NCI-H146 (cell line): ENCODE data around the gene LEF1.

Experiments
- DNase-seq: peaks from one replicate; lab custom pipeline; 2025; lab: John Stamatoyannopoulos, UW

Gene LEF1

DNA sequence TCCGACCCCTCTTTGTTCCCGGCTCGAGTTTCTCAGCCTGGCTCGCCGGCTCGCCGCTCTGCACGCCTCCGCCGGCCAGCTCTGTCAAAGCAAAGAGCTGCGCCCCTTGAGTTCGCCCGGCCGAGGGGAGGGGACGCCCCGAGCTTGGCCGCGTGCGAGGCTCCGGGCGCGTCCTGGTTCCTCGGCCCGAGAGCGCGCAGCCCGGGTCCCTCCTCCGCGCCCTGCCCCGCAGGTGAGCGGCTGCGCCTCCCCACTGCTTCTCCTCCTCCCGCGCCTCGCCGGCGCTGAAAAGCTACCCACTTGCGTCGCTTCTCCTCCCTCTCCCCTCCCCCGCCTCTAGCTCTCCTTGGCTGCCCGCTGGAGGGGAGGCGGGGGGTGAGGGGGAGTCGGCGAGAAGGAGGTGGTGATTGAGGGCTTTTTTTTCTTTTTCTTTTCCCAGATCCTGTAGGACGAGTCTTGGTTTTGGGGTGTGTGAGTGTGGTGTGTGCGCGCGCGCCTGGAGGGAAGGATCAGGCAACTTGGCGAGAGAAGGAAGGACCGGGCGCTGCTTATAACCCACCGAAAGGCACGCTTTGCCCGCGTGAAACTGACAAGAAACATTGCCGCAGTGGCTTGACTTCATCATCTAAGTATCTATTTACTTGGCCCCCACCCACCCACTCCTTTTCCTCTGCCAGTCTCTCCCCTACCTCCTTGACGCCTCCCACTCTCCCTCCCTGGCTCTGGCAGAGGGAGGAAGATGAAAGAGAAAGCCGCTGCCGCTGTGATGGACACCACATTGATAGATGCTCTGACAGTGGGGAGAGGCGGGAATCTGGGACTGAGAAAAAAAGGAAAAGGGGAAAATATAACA lies at the start of gene LEF1:
LEF1 (minus strand) TSS at position 262 of the 853 bp plus-strand sequence. CDS start 1,165 bp downstream, outside the sequence.
- peak; percentile 57 for DNase-seq

DNA sequence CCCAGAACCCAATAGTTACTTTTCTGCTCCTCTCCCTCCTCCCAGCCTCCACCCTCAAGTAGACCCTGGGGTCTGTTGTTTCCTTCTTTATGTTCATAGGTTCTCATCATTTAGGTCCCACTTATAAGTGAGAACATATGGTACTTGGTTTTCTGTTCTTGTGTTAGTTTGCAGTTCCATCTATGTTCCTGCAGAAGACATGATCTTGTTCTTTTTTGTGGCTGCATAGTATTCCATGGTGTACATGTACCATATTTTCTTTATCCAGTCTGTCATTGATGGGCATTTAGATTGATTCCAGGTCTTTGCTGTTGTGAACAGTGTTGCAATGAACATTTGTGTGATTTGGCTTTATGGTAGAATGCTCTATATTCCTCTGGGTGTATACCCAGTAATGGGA lies 47.8 kb upstream of the LEF1 start:
- no peak for DNase-seq

DNA sequence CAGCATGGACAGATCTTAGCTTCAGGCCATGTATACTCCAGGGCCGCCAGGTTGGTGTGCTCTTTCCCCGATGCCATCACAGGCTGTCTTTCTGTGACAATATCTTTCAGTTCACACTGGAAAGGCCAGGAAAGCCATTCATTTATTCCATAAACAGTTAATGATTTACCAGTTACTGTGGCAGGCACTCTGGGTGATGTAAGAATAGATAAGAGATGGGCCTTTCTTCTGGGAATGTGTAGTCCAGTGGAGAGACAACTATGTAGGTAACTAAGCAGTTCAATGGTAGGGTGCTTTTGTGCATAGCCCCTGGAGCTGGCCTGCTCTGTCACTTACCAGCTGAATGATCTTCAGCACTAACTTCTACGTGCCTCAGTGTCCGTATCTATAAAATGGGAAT lies 46.3 kb upstream of the LEF1 start:
- no peak for DNase-seq

DNA sequence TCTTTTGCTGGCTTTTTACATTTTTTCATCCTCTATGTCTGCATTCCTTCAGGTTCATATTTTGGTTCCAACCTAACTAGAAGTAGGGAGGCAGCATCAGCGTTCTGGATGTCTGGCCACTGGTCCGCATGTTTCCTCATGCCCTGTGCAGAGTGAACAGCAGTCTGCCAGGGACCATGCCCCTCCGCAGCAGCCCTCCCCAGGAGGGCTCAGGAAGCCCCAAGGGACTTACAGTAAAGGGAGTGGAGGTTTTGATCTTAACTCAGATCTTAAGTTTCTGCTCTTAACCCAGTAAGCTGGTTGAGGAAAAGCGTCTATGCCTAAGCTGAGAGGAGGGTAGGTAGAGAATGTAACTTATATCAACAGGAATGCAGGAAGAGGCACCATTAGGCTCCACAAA lies 45.0 kb upstream of the LEF1 start:
- no peak for DNase-seq

DNA sequence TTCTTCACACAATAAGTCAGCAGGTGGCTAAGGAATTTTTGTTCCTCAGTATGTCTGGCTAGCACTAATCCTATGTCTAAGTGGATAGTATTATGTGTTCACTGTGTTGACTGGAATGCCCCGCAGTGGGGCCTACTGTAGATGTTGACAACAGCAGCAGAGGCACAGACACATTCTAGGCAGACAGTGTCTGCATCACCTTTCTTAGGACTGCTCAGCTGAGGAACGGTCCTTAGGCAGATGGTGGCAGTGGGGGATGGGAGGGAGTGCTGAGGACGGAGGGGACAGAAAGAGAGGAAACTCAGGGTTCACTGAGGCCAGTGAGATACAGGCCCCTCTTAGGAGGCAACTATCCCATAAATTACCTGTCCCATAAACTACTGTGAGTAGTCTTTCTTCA lies 44.6 kb upstream of the LEF1 start:
- DNase-seq = no peak

DNA sequence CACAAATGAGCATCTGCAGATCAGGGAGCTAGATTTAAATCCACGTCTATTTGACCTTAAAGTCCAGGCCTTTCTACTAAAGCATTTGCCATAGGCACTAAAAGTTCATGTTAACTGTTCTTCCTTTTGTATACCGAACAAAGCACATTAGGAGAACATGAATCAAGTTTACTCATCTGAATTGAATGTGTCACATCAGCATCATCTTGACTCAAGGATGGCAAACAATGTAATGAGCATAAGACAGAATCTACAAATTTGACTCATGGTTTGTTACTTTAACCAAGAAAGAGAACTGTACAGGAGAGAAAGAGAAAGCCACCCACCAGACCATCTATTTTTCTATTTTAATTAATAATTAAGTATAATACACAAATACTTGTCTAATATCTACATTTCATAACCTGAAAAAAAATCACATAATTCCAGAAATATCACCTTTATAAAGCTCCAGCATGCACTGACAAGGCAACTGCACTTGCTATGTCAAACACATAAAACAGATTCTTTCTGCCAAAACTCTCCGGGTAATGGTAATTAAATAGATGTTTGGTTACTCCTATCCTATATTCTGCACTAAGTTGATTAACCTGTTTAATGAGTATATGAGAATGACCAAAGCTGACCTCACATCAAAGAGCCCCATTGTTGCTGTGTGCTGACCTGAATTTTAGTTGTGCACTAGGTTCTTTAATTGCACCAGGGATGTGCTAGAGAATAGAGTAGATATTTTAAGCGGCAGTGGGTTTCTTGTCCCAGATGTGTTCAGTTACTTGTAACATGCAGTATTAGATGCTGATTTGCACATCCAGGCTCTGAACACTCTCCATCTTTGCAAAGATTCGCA lies 42.5 kb upstream of the LEF1 start:
- DNase-seq = no peak

DNA sequence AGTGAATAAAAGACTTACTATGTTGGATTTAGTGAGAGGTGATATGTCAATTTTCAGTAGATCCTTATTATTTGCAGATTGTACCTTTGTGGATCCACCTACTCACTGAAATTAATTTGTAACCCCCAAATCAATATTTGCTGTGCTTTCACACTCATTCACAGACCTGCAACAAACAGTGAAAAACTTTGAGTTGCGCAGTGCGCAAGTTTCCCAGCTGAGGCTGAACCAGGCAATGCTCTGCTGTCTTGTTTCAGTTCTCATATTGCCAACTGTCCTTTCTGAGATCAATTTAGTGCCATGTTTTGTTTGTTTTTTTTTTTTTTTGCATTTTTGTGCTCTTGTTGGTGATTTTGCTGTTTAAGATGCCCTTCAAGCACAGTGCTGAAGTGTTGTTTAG lies 40.8 kb upstream of the LEF1 start:
- DNase-seq = no peak

DNA sequence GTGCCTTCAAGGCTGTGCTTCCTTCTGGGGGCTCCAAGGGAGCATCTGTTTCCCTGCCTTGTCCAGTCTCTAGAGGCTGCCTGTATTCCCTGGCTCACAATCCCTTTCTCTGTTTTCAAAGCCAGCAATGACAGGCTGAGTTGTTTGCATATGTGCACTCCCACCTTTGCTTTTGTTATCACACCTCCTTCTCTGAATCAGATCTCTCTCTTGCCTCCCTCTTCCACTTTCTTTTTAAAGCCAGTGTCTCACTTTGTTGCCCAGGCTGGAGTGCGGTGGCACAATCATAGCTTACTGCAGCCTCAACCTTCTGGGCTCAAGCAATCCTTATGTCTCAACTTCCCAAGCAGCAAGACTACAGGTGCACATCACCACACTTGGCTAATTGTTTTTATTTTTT lies 37.1 kb upstream of the LEF1 start:
- no peak for DNase-seq

DNA sequence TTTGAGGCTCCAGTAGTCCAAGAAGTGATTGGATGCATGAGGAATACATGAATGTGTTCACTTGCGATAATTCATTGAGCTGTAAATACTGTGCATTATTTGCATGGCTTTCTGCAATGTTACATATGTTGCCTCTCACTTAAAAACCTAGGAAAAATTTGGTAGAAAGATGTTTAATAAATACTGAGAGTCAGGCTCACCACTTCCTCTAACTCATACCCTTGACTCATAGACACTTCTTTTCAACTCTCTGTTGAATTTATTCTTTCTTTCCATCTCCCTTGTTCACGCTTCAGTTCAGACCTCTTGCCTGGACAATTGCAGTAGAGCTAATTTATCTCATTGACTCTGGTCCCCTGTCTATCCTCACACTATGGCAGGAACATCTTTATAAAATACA lies 35.8 kb upstream of the LEF1 start:
- no peak for DNase-seq

DNA sequence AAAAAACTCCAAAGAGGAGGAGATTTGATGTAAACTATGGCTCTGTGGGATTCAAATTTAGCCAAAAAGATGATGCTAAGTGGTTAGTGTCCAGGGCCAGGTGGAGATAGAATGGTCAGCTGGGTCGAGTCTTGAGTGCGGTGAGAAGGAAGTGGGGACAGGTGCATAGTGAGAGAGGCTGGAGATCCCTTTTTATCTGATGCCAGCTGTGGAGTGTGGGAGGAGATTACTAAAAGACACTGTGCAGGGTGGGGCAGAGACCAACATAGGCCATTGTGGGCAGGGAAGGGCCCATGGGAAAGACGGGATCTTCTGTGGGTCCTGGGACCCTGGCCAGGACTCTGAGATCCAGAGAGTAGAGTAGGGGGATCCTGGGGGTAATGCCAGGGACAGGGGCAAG lies 34.6 kb upstream of the LEF1 start:
- DNase-seq = no peak

DNA sequence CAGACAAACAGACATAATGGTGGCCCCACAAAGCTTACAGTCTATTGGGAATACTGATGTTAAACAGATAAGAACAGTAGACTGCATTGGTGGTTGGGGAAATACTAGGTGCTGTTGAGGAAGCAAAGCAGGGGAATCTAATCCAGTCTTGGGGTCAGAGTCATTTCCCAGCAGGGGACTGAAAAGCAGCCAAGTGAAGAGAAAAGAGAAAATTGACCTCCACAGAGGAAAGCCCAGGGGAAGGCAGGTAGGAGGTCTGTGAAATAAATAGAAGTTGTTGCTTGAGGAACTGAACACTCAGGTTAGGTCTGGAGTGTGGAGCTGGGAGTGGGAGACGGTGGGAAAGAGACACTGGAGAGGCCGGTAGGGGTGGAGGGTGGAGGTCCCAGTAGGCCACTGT lies 33.0 kb upstream of the LEF1 start:
- DNase-seq = no peak

DNA sequence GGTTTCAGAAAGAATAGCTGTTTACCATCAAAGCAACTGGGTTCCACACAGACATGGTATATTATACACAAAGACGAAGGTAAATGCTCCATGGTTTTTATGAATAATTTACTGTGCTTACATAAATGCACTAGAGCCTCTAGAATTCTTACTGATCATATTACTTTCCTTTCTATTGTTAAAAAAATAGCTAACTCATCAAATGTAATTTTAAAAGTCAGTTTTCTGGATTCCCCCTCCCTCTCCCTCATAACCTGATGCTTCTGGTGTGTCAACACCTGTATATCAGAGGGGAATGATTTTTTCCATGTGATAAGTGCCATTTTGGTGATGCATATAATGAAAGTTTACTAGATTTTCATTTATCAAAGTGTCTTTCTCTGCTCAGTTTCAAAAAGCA lies 31.1 kb upstream of the LEF1 start:
- DNase-seq = no peak

DNA sequence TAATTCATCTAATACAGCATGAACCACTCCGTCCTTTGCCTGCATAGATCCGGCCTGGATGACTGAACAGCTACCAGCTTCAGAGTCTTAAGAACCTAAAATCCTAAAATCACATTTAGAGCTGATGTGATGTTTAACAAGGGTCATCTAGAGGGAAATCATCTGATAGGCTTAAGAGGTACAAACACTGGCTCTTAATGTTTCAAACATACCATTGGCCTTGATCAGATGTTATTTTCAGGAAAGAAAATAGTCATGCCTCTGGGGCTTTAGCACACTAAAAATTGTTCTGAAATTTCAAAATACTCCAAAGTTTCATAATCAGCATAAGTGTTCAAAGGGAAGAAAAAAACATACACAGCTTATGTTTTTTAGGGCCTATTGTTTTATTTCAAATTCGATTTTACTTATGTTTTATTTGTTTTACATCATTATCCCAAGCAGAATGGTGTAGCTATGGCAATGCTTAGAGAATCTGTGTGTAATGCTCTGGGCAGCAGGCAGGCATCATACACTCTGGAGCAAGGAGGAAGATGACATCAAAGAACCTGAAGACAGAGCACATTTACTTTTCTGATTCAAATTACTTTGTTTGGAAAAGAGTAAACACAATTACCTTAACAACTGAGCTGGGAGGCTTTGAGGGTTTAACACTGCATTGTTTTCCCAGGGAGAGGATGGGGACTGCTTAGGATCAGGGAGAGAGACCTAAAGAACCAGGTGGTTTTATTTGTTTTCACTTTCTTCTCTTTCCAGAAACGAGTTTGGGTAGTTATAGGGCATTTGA lies 25.3 kb upstream of the LEF1 start:
- peak; percentile 5 for DNase-seq

DNA sequence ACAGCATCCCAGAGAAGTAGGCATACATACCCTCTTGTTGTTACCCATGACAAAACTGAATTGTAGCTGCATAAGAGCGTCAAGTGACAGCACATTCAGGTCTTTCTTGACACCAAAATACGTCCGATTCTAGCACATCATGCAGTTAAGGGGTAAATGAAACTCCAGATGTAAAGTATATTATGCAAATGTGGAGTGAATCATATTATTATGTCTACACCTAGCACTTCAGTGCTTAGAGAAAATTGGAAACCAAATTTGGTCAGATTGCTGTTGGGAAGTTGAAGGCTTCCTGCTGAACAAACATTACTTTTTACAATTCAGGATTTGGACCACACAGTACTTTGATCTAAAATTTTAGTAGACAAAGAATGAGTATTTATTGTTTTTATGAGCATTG lies 24.2 kb upstream of the LEF1 start:
- DNase-seq = no peak

DNA sequence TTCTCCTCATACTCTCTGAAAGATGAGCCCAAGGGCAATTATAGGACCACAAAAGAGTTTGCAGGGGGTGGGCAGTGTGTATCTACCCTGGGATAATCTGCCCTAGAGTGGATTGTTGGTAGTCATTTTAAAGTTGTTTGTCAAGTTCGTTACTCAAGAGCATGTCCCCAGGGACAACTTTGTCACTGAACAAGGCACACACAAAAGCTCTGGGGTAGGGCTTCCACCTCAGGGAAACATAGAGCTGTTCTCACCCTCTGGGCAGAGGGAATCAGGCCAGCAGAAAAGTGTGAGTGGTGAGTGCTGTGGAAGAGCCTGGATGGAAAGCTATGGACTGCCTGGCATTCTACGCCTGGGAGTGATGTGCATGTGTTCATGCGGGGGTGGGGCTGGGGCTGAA lies 23.3 kb upstream of the LEF1 start:
- DNase-seq = no peak

DNA sequence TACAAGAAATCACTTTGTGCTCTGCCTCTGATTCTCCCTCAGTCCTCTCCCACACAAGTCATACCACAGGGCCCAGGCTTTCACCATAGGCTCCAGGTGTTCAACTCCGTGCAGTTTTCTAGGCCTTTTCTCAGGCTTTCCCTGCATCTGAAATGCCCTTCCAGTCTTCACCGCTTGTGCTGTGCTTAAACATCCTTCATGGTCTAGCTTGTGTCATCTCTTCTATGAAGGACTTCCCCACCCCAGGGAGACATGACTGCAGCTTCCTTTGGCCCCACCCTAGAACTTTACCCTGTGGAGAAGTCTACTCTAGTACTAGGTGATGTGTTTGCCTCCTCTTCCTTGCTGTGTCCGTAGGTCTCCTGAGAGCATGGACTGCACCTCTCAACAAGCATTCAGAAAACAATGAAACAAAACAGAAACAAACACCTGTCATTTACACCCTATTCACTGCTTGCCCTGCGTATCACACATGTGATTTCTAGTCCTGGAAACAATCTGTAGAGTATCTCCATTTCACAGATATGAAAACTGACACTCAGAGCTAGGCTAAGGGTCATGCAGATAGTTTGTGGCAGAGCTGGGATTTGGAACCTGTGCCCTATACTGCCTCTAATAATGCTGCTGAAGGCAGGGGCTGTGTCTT lies 22.7 kb upstream of the LEF1 start:
- no peak for DNase-seq

DNA sequence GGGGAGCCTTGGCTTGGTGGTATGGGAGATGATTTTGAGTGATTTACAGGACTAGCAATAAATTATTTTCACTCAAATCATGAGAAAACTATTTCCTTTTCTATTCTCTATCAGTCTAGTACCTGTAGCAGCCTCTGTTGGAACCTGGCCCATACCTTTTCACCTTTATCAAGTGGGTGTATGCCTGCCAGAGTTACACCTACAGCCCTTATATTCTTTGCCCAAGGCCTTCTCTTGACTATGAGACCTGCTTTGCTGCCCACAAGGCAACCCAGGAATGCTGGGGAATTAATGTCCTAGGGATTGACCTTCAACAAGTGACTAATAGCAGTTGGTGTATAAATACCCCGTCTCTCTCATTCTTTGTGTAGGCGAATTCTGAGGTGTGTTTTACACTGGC lies 20.0 kb upstream of the LEF1 start:
- no peak for DNase-seq

DNA sequence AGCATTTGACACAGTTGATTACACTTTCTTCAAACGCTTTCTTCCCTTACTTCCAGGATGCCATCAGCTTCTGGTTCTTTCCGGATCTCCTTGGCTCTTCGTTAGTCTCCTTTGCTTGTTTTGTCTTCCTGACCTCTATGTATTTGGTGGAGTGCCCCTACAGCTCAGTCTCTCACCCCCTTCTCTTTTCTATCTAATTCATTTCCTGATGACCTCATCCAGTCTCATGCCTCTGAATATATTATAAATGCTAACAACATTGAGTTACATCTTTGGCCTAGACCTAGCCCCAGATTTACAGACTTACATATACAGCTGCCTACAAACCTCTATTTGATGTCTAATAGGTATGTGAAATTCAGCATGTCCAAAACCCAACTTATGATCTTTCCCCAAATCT lies 16.5 kb upstream of the LEF1 start:
- no peak for DNase-seq

DNA sequence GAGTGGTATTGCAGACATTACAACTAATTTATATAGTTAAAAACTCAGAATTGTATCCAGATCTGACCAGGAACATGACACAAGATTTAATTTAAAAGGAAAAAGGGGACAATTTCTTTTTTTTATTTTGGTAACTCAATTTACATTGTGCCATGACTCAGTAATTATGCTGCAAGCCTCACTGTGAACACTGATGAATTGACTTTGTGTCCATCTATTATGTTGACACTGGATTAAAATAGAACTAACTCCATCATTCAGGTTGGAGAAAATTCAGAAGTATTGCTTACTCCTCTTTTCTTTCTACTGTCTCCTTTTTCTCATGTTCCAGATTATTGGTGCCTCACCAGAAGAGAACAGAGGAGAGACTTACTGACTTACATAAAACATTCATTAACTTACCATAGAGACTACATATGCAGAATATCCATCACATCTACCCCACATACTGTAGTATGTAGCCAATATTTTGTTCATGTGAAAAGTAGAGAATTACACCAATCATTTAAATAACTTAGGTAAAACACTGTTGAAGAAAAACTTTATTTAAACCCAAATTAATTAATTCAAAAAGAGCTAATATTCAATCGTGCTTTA lies 15.8 kb upstream of the LEF1 start:
- no peak for DNase-seq

DNA sequence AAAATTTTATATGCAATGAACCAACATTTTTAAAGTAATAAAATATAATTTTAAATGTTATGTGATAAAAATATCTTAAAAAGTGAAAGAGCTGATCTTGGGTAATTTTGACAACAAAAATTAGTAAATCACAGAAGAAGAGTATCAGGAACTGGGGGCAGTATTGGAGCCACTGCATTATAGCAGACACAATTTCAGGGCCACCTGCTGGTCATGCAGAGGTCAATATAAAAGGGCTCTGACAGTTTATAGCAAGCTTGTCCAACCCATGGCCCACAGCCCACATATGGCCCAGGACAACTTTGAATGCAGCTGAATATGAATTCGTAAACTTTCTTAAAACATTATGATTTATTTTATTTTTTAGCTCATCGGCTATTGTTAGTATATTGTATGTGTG lies 13.0 kb upstream of the LEF1 start:
- DNase-seq = no peak

DNA sequence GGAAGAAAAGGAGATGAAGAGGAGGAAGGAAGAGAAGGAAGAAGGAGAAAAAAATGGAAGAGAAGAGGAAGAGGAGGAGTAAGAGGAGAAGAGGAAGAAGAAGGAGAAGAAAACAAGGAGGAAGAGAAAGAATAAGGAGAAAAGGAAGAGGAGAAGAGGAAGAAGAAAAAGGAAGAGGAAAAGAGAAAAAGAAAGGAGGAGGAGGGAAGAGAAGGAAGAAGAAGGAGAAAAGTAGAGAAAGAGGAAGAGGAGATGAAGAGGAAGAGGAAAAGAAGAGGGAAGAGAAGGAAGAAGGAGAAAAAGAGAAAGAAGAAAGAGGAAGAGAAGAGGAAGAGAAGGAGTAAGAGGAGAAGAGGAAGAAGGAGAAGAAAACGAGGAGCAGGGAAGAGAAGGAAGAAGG lies 11.8 kb upstream of the LEF1 start:
- DNase-seq = no peak

DNA sequence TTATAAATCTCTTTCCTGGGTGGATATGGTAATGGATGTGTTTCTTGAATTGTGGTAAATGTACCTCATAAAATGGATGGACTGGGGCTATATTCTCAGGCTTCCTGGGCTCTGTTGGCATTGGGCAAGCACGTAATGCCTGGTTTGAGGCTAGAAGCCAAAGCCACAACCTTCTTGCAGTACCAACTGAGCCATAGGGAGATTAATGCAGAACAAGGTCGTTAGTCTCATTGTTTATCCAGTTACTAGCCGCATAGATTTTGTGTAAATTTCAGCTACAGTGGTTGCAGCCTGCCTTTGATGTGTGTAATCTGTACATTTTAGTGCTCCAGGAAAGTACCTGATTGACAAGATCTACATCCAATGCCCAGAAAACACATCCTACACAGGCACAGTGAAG lies 7.2 kb upstream of the LEF1 start:
- no peak for DNase-seq
